Right atrium auricular region (tissue), 2 donors: Measurements from ENCODE around the gene PKD1L1. TPM values are rescaled to one million over a fixed set of nuclear protein-coding genes. Genes with fewer than 3 reads are reported as not detected.

Source experiments
- DNase-seq: peaks from one replicate; pipeline ENCODE4 v3.0.0-alpha.2; 2019; ENCODE audit warnings: low spot score
- H3K27ac ChIP-seq, 2 donors: fragments of 200-600 bp; sonication (generic); 1 replicate in 1 of 2; 2 replicates in 1 of 2; pipeline ENCODE4 v1.5.1; 2016 to 2019
- H3K27me3 ChIP-seq, 2 donors: fragments of 200-600 bp; sonication (generic); one replicate each; pipeline versions ENCODE4 v1.5.1 to v1.6.0; 2017 to 2019
- H3K36me3 ChIP-seq: fragments of 200-600 bp; sonication (generic); one replicate; pipeline ENCODE4 v1.5.1; 2016
- H3K4me1 ChIP-seq, 2 donors: fragments of 200-600 bp; sonication (generic); one replicate each; pipeline versions ENCODE4 v1.5.1 to v1.6.0; 2017 to 2019
- H3K4me3 ChIP-seq, 2 donors: fragments of 200-600 bp; sonication (generic); 1 replicate in 1 of 2; 2 replicates in 1 of 2; pipeline ENCODE4 v1.5.1; 2017 to 2019; ENCODE audit warnings: mild to moderate bottlenecking in 1 of 2, moderate library complexity in 1 of 2
- H3K9me3 ChIP-seq, 2 donors: fragments of 200-600 bp; sonication (generic); one replicate each; pipeline ENCODE4 v1.5.1; 2019
- CTCF ChIP-seq, 2 donors: fragments of 200-600 bp; sonication (generic); IDR thresholded peaks; one replicate each; pipeline ENCODE4 v1.5.1; 2019; ENCODE audit warnings: antibody characterized with exemption in 2 of 2
- total RNA-seq, 2 donors: library from RNA; depleted of rRNA; stranded (reverse); fragments of >200 nt; gene quantifications; one replicate each; pipeline ENCODE4 v1.1.0, GENCODE V29; 2016

The PKD1L1 gene
- total RNA-seq, 2 donors from 2014 or later: 0.98 to 1.1 TPM

- no peak for TF ChIP-seq CTCF (IDR thresholded peaks at IDR 0.05)
- H3K27ac ChIP-seq: no peak overlapping the region
- H3K36me3 ChIP-seq: no peaks in the 10 kb centered on the region
- no peak overlapping the region for H3K4me3 ChIP-seq
- H3K4me1 ChIP-seq: peaks cover 0 to 16% of the 10 kb centered on the region in 2 donors
- H3K27me3 ChIP-seq: no peaks in the 10 kb centered on the region
- H3K9me3 ChIP-seq: no peaks in the 10 kb centered on the region
- DNase-seq: peak; percentile 38
These were observed 116.1 kb downstream of the PKD1L1 start for GRCh38 chr7:47832105-47832715.

- no peak for TF ChIP-seq CTCF (IDR thresholded peaks at IDR 0.05)
- Histone ChIP-seq H3K27me3 (no peaks in the 10 kb centered on the region), H3K27ac (no peak overlapping the region), H3K4me3 (no peak overlapping the region), H3K36me3 (no peaks in the 10 kb centered on the region), H3K4me1 (peaks cover 0 to 13% of the 10 kb centered on the region in 2 donors), H3K9me3 (no peaks in the 10 kb centered on the region)
- DNase-seq: no peak
These were observed 118.3 kb downstream of the PKD1L1 start for GRCh38 chr7:47830015-47830414.

GRCh38 chr7:47827871-47828270, 120.4 kb downstream of the PKD1L1 start:
- Histone ChIP-seq H3K27me3 (no peaks in the 10 kb centered on the region), H3K36me3 (no peaks in the 10 kb centered on the region), H3K9me3 (no peaks in the 10 kb centered on the region), H3K4me1 (peaks cover 0 to 13% of the 10 kb centered on the region in 2 donors), H3K4me3 (no peak overlapping the region), H3K27ac (no peak overlapping the region)
- DNase-seq: peak; percentile 11
- no peak for TF ChIP-seq CTCF (IDR thresholded peaks at IDR 0.05)

GRCh38 chr7:47827351-47827756, 120.9 kb downstream of the PKD1L1 start:
- H3K27ac ChIP-seq: no peak overlapping the region

GRCh38 chr7:47826754-47827153, 121.5 kb downstream of the PKD1L1 start:
- Histone ChIP-seq H3K4me1 (peaks cover 0 to 13% of the 10 kb centered on the region in 2 donors), H3K36me3 (no peaks in the 10 kb centered on the region), H3K9me3 (no peaks in the 10 kb centered on the region), H3K4me3 (no peak overlapping the region), H3K27ac (no peak overlapping the region), H3K27me3 (no peaks in the 10 kb centered on the region)
- no peak for TF ChIP-seq CTCF (IDR thresholded peaks at IDR 0.05)
- DNase-seq: peak; percentile 13

More at GRCh38 chr7:47827351-47827756, 120.9 kb downstream of the PKD1L1 start:
- no peak overlapping the region for H3K4me3 ChIP-seq
- no peaks in the 10 kb centered on the region for H3K27me3 ChIP-seq
- TF ChIP-seq CTCF (IDR thresholded peaks at IDR 0.05): no peak
- H3K4me1 ChIP-seq: peaks cover 0 to 13% of the 10 kb centered on the region in 2 donors
- DNase-seq: no peak
- no peaks in the 10 kb centered on the region for H3K9me3 ChIP-seq
- H3K36me3 ChIP-seq: no peaks in the 10 kb centered on the region

GRCh38 chr7:47819607-47819920, 128.7 kb downstream of the PKD1L1 start:
- no peak for DNase-seq
- no peak overlapping the region for H3K4me3 ChIP-seq
- H3K36me3 ChIP-seq: no peaks in the 10 kb centered on the region
- no peaks in the 10 kb centered on the region for H3K9me3 ChIP-seq
- H3K4me1 ChIP-seq: peaks cover 0 to 7% of the 10 kb centered on the region in 2 donors
- TF ChIP-seq CTCF (IDR thresholded peaks at IDR 0.05): peak in 1 of 2 donors; percentile 19
- no peaks in the 10 kb centered on the region for H3K27me3 ChIP-seq
- H3K27ac ChIP-seq: no peak overlapping the region
